Esophagus mucosa (tissue), 1 donor: ENCODE results near the gene TIMM21. TPM values are rescaled to one million over a fixed set of nuclear protein-coding genes. Genes with fewer than 3 reads are reported as not detected.

Experiments used
- ATAC-seq: fragments of 200-7000 bp; cut with Tn5 transposase; one replicate; pipeline ENCODE4 v1.9.1; 2020
- total RNA-seq: library from RNA; stranded (reverse); gene quantifications from one replicate; pipeline ENCODE4 v1.2.4, GENCODE V29; 2023
- donor health status: DM: yes; HTN: yes; CAD: no.

The TIMM21 gene
- total RNA-seq, 1 donor from 2014 or later, result 23.2 TPM

DNA sequence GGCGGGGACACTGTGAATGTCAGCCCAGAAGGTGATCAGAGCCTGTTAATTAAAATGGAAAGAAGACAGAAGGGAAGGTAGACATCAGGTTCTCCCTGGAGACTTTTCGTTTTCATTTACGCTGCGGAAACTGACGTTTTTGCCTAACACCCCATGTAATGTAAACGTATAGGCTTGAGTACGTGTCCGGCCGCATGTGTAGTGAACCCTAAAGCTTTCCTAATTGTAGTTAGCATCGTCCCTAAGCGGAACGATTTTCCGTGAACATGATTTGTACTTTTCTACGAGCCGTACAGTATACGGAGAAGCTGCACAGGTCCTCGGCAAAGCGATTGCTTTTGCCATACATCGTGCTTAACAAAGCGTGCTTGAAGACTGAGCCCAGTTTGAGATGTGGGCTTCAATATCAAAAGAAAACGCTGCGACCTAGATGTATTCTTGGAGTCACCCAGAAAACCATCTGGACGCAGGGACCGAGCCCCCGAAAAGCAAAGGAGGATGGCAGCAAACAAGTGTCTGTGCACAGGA lies 284 bp downstream of the TIMM21 start:
- ATAC-seq, result no peak

DNA sequence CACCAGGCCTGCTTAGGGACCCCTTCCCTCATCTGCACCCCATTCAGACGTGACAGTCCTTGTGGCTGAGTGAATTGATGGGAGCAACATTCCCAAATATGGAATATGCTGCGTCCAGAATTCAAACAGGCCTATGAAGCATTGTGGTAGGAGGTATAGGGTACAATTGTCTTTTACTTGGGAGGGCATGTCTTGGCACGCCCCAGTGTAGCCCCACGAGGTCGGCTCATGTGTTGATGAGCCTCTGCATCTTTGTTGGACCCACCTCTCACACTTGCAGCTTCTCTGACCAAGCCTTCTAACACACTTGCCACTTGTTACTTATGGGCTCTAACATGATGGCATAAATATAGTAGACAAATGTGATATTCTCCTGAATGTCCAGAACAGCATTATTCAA lies 1.6 kb downstream of the TIMM21 start:
- ATAC-seq, result no peak

- ATAC-seq, result no peak
Measured at GRCh38 chr18:74152270-74152669, 3.9 kb downstream of the TIMM21 start.

DNA sequence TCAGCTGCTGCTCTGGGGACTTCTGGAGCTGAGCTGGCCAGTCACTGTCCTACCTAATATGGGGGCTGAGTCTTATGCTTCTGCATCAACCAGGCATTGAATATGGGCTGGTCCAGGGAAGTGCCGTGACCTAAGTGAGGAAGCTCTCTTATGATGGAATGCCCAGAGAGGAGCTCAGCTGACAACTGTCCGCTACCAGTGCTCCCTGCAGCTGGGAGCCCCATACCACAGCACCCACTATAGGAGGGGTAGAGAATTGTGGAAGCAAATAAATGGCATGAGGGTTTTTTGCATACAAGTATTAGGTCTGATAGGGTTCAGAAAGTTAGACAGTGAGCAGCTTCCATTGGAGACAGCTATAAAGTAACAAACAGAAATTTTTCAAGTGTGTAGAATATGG lies 4.5 kb downstream of the TIMM21 start:
- no peak for ATAC-seq

DNA sequence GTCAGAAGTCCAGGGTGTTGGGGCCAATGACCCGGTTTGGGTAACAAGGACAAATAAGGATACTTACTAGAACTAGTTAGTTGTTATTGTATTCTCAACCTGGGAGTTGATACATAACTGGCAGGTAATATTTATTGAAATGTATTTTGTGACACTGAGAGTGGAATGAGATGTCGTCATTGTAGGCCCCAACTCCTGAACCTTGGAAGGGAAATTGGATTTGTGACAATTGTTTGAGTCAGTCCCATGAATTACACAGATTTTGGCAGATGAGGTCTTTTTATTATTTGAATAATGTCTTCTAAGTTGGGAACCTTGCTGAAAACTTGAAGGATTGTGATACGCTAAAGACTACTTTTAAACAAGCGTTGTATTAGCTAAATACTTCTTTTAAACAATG lies 5.1 kb downstream of the TIMM21 start:
- no peak for ATAC-seq

DNA sequence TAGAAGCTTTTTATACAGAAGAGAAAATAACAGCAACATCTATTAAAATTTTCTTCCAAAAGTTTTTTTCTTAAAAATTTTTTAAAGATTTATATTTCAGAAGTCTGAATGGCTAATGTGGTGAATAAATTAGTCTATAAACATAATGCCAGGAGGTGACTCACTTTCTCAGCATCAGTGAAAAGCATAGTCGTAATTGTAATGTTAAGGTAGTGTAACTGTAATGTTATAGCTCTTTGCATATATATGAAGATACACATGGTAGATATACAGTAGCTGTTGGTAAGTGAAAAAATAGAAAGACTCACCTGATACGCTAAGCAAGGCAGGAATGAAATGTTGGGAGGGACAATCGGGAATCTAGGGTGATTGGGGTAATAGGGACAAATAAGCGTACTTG lies 5.5 kb downstream of the TIMM21 start:
- no peak for ATAC-seq

GRCh38 chr18:74154716-74155115 lies 6.4 kb downstream of the TIMM21 start:
- ATAC-seq, result no peak

GRCh38 chr18:74155276-74155675 lies 7.0 kb downstream of the TIMM21 start:
- ATAC-seq, result no peak

DNA sequence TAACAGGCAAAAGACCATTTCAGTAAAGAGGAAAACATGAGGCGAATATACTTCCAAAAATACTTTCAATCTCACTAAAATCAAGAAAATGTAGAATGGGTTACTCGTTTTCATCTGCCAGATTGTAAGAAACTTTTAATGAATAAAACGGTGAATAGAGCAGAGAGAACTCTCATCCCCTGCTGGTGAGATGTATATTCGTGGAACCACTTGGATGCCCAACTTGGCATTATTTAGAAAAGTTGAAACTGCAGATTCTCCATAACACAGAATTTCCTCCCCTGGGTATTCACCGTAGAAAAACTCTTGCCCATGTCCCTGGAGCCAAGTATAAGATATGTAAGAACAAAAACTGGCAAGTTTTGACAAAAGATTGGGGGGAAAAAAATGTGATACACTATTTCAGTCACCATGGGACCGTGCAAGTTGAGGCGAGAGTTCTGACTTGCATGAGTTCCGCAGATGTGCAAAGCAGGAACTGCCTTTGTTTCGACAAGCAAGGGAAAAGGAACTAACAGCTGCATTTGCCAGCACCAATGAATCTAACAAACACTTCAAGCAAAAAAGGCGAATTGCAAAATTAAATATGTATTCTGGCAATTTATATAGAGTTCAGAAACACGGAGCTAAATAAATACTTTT lies 14.8 kb downstream of the TIMM21 start:
- ATAC-seq, result peak; percentile 57

DNA sequence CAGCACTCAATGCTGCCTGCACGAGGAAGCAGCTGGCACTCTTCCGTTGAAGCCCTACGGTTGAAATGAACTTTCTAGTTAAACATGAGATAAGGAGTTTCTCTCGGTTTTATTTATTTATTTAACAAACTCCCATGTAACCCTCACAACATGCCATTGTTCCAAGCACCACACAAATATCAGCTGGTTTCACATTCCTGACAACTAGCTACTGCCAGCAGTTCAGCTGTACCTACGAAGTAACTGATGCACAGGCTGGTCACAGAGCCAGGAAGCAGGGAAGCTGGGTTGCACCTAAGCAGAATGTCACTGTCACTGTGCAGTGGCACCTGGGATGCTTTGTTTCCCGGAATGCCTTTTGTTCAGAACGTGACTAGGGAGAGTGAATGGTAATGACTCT lies 18.1 kb downstream of the TIMM21 start:
- no peak for ATAC-seq

DNA sequence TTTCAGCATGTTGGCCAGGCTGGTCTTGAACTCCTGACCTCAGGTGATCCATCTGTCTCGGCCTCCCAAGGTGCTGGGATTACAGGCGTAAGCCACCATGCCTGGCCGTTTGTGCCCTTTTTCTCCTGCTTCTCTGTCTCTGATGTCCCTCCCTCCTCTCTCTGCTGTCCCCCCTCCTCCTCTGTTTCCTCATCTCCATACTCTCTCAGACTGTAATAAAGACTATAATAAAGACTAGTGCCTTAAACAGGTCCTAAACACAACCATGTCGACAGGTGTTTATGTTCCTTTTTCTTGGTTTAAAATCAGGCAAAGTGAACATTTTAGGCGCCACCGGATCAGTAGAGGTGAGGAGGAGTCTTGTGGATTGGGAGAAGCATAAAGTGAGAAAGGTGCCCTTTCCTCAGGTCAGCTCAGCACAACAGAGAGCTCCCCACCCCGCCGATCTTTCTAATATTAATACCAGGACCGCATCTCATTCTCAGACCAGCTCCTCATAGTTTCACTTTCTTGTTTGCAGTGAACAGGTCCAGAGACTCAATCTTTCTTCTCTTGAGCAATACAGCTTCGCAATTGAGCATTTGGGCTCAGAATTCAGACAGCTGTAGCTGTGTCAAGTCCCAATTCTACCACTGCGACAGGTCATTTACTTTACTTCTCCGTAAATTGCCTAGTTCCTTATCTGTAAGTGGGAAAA lies 23.7 kb downstream of the TIMM21 start:
- ATAC-seq, result no peak

DNA sequence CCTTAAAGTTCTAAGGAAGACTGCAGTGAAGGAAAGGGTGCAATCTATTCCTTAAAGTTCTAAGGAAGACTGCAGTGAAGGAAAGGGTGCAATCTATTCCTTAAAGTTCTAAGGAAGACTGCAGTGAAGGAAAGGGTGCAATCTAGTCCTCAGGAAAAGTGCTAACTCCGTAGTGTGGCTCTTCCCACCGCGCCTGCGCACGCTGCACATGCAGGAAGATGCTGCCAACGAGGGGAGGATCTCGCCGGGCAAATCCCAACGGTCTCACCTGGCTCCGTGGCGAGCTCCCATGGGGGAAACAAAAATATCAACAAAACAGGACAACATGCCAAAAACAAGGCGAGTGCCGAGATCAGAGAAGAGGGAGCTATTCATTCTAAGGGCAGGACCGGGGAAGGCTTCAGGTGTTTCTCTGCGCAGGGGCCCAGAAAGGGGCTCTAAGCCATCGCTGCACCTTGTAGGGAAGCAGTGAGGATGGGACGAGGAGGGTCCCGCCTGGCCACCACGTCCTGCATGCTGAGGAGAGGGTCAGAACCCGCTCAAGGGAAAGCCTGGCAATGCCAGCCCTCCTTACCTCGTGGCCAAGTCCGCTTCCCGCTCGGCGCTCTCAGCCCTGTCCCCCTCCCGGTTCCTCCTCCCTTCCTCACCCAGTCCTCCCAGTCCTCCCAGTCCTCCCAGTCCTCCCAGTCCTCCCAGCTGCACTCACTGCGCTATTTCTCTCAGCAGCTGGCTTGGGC lies 24.5 kb downstream of the TIMM21 start:
- ATAC-seq, result no peak

DNA sequence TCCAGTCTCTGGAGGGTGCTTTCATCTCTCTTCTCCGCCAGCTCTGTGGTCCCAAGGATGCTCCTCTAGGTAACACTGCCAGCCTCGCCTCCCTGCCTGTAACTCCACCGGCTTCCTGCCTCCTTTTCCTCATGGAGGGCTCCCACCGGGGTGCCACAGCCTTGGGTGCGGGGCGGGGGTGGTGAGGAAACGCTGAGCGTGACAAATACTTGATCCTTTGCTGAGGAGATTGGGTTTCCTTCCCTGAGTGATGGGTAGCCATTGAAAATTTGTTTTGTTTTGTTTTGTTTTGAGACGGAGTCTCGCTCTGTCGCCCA lies 25.1 kb downstream of the TIMM21 start:
- no peak for ATAC-seq

DNA sequence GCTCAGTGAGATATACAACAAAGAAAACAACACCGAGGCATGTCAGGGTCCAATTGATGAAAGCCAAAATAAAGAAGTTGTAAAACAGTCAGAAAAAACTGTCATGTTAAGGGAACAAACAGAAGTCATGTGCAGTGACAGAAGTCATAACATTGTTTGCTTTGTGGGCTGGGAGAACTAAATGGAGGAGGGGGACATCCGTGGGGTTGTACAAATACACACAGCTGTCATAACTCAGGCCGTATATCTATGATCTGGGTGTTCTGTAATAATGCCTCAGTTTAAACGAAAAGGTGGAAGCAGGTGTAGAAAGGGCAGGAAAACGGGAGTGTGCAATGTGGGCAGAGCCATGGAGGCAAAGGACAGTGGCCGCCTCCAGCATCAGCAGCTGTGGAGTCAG lies 27.3 kb downstream of the TIMM21 start:
- ATAC-seq, result no peak

DNA sequence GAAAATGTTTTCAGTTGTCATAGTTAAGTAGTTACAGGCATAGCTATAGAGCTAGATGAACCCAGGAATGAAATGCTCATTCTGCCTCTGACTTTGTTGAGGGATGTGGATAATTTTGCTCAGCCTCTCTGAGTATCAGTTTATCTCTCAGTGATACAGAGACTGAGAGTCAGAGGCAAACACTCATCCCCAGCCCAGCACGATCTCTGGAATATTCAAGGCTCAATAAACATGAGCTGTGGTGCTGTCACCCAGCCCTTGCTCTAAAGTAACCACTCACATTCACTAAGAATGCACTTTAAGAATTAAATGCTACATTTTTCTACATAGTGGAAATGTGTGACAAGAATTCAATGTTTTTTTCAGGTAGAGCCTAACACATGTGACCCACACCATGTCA lies 30.6 kb downstream of the TIMM21 start:
- ATAC-seq, result no peak

DNA sequence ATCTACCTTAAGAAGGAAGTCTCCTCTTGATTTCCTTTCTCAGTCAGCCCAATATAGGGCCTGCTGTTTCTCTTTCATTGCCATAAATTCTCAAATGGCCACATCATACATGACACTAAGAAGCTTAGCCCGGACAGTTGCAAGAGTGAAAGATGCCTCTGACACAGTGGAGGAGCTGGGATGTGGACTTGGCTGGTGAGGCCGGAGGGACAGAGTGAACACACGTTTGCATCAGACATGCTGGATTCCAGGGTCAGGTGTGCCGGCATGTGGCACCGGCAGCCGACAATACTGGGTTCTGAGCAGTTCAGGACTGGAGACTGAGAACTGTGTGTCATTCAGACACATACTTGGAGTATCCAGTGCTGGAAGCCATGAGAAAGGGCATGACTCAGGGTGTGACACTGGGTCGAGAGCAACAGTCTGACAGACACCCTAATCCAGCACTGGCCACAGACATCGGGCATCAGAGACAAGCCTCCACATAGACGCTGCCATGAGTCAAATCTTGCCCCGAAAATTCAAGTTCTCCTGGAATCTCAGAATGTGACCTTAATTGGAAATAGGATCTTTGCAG lies 31.4 kb downstream of the TIMM21 start:
- ATAC-seq, result no peak

- ATAC-seq, result no peak
Measured at GRCh38 chr18:74182335-74182734, 34.0 kb downstream of the TIMM21 start.

GRCh38 chr18:74183130-74183529 lies 34.8 kb downstream of the TIMM21 start:
- ATAC-seq, result no peak

- peak; percentile 37 for ATAC-seq
Measured at GRCh38 chr18:74184875-74185274, 36.6 kb downstream of the TIMM21 start.

DNA sequence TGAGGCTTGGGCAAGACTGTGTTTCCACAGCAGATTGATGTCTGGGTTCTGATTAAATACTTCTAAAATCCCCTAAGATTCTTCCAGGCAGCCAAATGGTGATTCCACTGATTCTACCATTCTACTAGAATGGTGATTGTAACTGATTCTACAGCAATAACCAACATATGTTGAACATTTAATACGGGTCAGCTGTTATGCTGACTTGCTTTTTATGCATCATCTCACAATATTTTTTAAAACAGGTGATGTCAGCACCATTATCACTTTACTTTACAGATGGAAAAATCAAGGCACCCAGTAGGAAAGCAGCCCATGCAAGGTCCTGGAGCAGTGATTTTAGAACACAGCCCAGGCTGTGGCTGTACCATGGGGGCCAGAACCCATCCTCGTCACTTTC lies 37.5 kb downstream of the TIMM21 start:
- ATAC-seq, result no peak

- no peak for ATAC-seq
Measured at GRCh38 chr18:74186661-74187060, 38.3 kb downstream of the TIMM21 start.

DNA sequence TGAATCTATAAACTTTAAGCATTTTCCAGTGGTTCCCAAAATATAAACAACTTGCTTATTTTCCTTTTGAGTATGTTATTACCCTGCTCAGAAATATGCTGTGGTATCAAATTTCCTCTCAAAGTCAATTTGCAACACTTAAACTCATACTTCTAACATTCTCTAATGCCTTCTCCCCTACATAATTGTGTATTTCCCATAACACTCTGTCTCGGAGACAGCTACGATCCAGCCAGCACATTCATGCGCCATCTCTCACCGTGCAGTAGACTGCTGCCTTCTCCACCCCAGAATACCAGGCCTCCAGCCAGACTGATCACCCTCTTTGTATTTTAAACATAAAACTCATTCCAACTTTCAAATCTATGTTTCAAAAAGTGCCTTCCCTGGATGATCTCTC lies 41.8 kb downstream of the TIMM21 start:
- ATAC-seq, result no peak

DNA sequence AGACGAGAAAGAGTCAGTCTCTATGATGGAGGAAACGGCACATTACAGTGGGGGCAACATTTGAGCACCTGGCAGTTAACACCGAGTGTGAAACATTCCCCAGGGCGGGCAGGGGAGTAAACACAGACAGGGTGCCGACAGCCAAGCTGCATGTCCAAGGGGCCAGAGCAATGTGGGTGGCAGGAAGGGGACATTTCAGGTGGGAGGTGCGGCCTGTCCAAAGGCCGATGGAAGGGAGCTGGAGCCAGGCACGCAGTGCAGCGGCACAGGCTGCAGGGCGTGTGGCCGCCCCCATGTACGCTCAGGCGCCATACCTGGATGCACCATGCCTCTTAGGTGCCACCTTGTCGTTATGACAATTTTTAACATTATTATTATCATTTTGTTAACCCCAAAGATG lies 43.3 kb downstream of the TIMM21 start:
- ATAC-seq, result no peak

GRCh38 chr18:74194691-74195090 lies 46.4 kb downstream of the TIMM21 start:
- no peak for ATAC-seq
